GM18511 (cell line): ENCODE results near the gene XYLT1.
"Not testable (repeated sequence)": the region's sequence is repeated elsewhere in the genome, so short reads cannot be mapped to it uniquely, and the experiment has no call there.

Experiments used
- ATAC-seq: cut with Tn5 transposase; IDR thresholded peaks from one replicate; pipeline ENCODE4 v1.9.1; 2021; ENCODE audit warnings: mild to moderate bottlenecking, moderate library complexity; ENCODE audit not compliant: unreplicated experiment

Gene XYLT1

DNA sequence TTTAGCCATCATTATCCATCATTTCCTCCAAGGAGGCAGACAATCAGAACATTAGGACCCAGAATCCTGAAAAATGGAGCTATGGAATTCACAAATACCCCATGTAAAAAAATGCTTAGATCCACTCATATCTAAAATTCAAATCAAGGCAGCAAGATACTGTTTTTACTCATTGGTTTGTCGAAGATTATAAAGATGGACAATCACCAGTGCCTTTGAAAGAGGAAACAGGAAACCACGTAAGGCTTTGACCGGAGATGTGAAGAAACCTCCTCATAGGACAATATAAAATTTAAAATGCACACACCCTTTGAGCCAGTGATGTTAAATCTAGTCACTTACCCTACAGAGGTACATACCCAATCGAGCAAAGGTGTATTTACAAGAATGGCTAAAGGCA is 130.0 kb downstream of the XYLT1 start:
- no peak for ATAC-seq

DNA sequence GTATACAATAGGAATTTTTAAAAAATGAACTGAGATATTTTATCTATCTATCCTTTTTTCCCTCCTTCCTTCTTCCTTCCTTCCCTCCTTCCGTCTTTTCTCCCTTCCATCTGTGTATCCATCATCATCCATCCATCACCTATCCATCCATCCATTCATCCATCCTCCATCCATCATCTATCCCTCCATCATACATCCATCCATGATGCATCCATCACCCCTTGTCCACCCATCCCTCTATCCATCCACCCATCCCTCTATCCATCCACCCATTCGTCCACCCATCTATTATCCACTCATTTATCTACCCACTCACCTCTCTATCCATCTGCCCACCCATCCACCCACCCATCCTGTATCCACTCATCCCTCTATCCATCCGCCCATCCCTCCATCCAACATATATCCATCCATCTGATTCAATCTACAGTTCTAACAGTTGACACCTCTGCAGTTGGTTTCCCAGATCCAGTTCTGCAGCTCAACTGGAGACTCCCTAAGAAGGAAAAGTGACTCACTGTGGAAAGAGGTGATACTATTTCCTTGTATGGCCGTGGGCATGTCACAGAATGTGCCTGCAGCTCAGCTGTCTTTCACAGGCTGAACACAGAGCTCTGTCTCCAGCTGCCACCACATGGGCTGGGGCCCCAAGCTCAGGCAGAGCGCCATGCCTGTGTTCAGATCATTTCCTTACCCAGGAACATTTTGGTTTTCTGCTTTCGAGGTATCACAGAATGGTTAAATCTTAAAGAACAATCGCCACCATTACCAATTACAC is 130.8 kb downstream of the XYLT1 start:
- ATAC-seq = no peak

DNA sequence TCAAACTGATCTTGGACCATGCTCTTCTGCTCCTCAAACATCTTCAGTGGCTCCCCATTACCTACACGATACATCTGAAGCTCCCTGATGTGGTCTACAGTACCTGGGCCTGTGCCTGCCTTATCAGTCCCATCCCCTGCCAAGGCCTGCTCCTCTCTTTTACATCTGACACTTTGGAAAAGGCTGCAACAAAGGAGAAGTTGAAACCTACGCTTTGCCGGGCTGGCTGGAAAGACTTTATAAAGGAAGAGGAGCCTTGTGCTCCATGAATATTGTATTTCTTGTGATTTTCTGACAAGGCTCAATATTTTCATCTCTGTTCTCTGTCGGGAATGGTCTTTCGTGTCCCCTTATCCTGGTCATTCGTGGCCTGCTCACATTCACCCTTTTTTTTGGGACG is 132.5 kb downstream of the XYLT1 start:
- ATAC-seq = no peak

DNA sequence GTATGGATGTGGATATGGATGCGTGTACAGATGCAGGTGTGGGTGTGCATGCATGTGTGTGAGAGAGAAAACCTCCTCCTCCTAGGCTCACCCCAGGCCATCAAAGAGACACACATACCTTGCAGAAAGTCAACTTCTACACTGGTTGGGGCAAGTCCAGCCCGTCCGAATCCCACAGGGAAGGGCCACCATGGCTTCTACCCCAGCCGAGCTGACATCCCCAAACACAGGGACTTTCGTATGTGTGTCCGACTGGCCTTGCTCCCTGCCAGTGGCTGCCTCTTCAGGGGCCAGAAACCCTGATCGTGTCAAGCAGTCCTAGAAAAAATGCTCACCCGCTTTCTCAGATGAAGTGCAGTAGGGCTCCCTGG is 134.2 kb downstream of the XYLT1 start:
- no peak for ATAC-seq

DNA sequence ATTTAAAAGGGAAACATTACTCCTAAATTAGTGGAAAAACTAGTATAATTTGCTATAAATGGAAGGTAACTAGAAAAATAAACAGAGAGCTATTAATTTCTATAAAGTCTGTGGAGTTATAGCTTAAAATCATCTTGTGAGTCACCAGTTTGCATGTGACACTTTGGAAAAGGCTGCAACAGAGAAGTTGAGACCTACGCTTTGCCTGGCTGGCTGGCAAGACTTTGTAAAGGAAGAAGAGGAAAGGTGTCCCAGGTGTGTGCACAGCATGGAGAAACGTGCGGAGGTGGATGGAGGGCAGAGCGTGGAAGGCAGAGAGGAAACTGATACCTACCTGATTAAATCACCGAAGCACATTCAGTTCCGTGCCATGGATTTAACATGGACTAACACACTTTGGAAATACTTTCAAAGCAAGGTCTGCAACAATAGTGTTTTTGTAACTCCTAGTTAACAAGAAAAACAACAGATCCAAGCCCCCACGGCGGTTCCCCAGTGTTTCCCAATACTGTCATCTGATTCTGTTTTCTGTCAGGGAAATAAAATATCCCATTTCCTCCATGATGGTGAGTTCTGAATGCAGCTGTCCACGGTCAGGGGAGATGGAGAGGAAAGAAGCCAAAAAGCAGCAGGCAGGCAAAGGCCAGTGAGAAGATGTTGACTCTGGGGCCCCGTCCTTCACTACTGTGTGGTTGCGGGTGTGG is 134.8 kb downstream of the XYLT1 start:
- no peak for ATAC-seq

DNA sequence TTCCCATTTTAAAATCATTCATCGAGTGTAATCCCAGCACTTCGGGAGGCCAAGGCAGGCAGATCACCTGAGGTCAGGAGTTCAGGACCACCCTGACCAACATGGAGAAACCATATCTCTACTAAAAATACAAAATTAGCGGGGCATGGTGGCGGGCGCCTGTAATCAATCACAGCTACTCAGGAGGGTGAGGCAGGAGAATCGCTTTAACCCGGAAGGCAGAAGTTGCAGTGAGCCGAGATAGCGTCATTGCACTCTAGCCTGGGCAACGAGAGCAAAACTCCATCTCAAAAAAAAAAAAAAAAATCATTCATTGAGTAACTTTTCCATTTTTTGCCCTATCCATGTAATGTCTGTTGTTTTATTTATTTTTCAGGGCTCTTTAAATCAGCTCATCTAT is 135.4 kb downstream of the XYLT1 start:
- ATAC-seq = not testable (repeated sequence)

DNA sequence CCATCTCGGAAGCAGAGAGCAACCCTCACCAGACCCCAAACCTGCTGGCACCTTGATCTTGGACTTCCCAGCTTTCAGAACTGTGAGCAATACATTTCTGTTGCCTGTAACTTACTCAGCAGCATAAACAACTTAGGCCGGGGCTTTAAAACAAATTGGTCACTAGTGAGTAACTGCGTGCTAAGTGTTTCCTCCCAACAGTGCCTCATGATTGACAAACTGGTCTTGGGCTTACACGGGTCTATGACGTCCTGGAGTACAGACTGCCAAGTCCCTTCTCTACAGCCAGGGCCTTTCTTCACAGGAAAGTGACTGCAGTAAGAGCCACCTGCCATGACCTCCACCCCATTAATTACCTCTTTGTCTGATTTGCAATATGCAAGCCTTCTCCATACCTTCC is 136.7 kb downstream of the XYLT1 start:
- ATAC-seq = no peak

DNA sequence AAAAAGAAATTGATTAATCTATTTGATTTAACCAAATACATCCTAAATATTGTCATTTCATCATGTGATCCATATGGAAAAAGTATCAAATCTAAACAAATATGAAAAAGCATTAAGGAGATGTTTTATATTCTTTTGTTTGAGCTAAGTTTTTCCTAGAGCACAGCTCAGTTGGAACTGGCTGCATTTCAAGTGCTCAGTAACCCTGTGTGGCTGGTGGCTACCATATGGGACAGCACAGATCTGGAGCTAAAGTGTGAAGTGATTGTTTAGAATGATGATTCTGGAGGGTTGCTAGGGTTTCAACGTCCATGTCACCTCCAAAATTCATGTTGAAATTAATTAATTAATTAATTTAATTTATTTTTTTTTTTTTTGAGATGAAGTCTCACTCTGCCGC is 137.5 kb downstream of the XYLT1 start:
- no peak for ATAC-seq

DNA sequence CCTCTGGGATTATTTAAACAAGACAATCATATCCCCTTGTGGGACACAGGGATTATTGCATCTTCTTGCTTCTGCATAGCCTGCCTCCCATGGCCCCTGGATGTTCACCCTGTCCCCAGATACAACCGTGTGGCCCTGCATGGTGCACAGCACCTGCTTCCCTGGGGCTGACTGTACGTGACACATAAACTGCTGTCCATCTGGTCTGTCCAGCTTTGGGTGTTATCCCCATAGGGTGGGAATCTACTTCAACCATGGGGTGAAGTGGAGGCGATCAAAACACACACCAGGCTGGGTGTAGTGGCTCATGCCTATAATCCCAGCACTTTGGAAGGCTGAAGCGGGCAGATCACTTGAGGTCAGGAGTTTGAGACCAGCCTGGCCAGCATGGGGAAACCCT is 138.8 kb downstream of the XYLT1 start:
- no peak for ATAC-seq

DNA sequence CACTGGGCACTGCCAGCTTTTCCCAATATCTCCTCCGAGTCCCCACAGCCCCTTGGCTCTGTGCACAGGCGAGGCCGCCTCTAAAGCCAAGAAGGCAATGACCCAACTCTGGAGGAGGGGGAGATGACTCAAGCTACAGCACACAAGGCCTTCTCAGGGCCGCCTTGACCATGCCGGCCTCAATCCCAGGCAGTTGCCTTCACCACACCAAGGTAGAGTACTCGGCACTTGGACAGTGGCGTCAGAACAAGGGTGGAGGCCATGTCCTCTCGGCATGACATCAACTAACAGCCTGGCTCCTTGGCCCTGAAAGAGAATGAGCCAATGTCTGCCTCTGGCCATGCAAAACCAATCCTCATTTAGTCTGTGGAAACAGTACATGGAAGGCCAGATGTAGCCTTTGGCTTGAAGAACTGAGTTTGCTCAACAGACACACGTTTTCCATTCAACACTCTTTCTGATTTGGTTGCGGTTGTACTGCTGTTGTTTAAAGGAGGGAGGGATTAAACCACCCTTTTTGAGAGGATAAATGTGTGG is 139.6 kb downstream of the XYLT1 start:
- no peak for ATAC-seq

DNA sequence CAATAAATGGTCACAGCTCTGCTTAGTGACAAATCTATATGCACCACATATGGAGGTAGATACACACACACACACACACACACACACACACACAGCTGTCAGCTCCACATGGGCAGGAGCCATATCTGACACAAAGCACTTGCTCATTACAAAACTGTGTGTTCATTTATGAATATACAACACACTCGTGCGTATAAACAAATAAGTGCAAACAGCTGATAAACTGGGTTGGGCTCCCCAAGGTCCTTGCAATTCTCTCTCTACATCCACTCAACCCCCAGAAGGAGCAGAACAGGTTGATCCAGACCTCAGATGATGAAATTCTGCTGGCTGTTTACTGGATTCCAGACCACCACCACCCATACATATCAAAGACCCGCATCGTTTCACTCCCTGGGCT is 140.7 kb downstream of the XYLT1 start:
- no peak for ATAC-seq

DNA sequence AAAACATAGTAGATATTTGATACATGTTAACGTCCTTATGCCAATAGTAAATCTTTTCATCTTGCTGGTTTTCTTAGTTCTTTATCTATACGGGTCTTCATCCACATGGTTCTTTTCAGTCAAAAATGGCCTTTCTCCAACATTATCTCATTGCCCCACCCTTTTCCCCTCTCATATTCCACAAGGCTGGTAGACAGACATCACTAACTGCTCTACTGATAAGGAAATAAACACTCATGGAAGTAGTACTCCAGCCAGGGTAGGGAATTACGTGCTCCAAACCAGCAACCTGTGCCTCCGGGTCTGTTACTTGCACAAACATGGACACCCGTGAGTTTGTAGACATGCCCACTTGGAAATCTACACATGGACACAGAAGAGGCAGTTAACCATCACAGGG is 141.4 kb downstream of the XYLT1 start:
- ATAC-seq = no peak

DNA sequence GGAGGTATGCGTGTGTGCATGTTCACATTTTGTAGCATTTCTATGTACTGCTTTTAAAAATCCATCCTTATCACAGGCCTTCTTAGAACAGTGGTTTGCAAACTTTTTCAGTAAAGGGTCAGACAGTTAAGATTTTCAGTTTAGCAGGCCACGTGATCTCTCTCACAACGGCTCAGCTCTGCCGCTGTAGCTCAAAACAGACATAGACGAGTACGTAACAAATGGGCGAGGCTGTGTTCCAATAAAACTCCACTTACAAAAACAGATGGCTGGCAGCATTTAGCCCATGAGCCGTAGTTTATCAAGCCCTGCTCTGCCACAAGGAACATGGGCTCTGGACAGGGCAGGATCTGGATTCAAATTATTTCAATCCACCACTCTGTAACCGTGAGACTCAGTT is 141.8 kb downstream of the XYLT1 start:
- no peak for ATAC-seq

DNA sequence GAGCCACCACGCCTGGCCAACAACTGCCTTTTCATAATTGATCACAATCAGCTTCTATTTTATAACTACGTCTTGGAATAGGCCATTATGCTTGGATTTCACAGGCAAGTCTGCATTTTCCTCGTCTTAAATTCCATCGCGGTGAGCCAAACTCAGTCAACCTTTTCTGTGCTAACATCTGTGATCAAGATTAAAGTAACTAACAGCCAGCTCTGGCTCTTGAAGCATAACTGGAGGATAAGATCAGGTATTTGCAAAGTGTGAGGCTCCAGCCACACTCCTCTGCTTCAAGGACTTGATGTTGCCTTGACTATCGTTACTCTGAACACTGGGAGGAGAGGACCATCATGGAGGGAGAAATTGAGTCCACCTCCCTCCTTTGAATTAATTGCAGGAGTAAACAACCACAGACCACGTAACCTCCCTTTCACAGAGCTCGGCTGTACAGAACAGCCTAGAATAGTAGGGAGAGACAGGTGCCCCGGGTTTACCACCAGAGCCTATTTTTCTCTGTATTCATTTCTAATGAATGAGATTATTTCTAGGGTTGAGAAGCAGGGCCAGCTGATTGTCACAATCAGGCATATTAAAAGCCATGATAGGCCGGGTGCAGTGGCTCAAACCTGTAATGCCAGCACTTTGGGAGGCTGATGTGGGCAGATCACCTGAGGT is 143.0 kb downstream of the XYLT1 start:
- ATAC-seq = no peak

DNA sequence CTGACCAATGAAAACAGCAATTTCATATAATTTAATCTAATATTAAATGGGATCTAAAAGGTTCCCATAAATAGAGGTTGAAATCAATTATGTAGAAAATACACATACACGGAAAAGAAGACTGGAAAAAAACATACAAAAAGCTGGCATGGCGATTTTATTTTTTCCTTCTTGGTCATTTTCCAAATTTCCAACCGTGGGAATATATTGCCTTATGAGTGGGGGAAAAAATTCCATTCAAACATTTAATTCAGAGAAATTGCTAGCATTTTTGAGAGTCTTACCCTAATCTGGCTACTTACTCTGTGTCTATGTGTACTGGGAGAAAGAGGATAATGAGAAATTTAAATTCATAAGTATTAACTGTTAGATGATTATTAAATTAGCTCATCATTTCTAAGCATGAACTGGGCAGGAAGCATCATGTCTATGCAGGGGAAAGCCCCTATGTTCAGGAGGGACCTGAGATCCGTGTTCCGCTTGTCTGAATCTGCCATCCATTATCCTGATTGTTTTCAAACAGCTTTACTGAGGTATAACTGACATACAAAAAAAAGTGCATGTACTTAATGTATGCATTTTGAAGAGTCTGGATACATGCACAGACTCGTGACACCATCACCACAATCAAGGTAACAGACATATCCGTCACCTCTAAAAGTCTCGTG is 145.2 kb downstream of the XYLT1 start:
- ATAC-seq = no peak

DNA sequence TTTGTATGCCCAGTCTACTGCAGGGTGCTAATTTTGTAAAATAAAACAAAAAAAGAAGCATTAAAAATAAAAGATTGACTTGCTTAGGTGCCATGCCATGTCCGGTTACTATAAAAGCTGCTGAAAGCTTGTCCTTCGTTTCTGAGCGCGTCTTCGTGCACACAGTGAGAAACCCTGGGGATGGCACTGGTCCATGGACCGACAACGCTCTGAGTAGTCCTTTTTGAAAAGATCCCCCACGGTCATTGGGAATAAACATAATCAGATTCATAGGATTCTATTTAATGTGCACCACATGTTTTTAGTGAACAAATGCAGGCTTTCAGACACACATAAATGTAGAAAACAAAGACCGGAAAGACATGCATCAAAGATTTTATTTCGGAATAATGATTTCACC is 146.3 kb downstream of the XYLT1 start:
- ATAC-seq = no peak

DNA sequence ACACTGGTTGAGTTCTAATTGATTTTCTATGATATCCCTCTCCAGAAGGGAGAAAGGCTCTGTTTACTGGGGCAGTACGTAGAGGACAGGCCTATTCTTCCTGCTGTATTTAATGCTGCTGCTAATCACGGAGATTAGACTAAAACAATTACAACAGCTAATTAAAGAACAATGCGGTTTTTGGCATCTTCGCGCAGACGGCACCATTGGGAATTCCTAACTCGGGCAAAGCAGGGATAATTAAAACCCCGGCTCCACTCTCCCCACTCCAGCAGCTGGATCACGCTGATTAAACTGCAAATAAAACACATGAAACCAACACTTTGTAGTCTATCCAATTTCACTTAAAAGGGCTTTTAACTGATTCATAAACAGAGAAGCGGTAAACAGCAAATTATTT is 147.6 kb downstream of the XYLT1 start:
- ATAC-seq = no peak

DNA sequence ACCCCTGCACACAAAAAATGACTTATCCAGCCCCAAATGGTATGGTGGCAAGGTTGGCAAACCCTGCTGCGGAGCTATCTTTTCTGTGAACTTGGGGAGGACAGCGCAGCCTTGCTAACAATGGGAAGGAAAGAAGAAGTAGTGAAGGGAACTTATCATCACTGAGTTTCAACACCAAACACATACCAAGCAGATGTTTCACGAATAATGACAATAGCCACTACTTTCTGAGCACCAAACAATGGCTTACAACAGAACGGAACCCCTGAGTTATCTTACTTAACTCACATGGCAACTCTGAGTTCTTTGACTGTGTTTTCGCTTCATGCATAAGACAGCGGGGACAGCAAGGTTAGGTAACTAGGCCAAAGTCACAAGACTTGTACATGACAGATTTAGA is 148.9 kb downstream of the XYLT1 start:
- no peak for ATAC-seq

DNA sequence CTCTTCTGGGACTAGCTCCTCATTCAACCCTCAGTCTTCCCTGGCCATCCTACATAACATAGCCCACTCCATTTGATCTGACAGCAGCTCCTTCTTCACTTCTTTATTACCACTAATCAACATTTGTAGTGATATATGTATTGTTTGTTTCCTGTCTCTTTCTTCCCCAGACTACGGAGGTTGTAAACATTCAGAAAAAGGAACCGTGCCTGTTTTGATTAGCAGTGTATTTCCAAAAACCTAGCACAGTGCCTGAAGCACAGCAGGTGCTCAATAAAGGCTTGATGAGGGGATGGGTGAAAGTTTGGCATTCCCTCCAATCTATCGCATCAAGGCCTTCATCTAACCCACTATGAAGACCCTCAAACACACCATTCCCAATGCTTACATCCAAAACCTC is 150.8 kb downstream of the XYLT1 start:
- no peak for ATAC-seq

DNA sequence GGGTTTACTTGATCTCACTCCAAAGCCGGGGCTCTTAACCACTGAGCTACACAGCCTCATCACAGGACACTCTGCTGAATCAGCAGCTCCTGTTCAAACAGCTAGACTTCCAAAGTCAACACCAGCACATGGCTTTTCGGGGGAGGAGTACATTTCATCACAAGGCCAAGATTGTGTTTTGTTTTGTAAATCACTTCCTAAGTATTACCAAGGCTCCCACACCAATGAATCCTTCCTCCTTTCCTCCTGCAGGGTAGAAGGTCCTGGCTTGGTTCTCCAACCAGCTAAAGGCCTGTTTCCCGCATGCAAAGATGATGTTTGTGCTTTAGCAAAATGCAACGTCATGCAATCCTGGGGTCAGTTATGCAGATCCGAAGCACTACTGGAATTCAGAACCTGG is 152.5 kb downstream of the XYLT1 start:
- ATAC-seq = no peak

DNA sequence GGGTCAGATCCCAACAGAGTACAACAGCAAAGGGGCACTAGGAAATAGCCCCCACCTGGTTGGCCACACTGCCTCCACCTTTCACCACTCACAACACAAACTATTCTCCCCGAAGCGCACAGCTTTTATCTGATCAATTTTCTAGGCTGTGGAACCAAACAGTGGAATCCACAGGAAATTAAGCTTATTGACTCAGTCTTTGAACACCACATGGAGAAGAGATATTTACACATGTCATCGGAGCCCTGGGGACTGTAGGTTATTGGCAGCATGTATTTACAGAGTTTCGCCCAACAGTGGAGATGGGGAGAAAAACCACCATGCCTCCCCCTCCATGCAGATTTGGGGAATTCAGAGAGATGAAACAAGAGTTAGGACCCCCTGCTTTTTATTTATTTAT is 154.8 kb downstream of the XYLT1 start:
- no peak for ATAC-seq
